ENCODE data around the gene SETDB1. TPM values are rescaled to one million over a fixed set of nuclear protein-coding genes. Genes with fewer than 3 reads are reported as not detected.
A peak's percentile ranks its signal among the peaks of the same experiment; 100 is the strongest.

Gene SETDB1
- total and polyA plus RNA-seq, 2 of the 13 experiments (the other 11 are each of a cell fraction or from before 2014, with no cell fraction given) = 33.1 to 34.6 TPM

DNA sequence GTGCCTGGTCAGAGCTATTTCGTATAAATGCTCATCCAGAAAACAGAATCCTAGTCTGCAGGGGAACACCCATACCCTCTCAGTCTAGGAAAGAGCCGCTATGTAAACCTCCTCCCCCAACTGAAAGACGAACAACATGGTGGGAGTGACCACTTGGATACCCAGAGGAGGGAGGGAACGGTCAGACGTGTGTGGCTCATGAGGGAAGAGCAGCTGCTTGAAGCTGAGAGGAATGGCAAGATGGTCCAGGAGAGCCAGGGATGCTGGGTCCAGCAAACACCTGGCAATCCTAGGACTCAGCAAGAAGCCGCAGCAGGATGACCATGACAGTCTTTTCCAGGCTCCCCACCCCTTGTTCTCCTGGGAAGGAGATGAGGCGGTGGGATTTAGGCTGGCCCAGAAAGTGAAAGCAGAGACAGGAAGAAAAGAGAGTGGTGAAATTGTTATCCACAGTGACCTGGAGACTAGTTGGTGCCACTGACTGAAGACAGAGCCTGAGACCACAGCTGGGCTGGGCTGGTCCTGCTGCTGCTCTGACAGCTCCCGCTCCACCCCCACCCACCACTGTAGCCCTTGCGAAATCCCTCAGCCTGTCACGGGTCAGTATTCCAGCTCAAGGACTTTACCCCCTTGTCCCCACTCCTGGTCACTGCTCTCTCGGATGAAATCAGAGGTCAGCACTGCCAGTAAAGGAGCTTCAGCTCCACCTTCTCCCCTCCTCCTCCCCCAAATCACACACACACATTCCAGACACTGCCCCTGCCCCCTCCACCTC is 44.8 kb downstream of the SETDB1 start (continued):
- TF ChIP-seq, protein P1, sequence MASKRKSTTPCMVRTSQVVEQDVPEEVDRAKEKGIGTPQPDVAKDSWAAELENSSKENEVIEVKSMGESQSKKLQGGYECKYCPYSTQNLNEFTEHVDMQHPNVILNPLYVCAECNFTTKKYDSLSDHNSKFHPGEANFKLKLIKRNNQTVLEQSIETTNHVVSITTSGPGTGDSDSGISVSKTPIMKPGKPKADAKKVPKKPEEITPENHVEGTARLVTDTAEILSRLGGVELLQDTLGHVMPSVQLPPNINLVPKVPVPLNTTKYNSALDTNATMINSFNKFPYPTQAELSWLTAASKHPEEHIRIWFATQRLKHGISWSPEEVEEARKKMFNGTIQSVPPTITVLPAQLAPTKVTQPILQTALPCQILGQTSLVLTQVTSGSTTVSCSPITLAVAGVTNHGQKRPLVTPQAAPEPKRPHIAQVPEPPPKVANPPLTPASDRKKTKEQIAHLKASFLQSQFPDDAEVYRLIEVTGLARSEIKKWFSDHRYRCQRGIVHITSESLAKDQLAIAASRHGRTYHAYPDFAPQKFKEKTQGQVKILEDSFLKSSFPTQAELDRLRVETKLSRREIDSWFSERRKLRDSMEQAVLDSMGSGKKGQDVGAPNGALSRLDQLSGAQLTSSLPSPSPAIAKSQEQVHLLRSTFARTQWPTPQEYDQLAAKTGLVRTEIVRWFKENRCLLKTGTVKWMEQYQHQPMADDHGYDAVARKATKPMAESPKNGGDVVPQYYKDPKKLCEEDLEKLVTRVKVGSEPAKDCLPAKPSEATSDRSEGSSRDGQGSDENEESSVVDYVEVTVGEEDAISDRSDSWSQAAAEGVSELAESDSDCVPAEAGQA (IDR thresholded peaks at IDR 0.05; ENCODE audit: low read depth) = 0 out of 2 replicates have a peak, but pooled peaks have one; percentile 53
- TF ChIP-seq, protein P1 (CRISPR knock-in tag; IDR thresholded peaks at IDR 0.05; ENCODE audit: borderline replicate concordance) = no peak
- TF ChIP-seq ZNF343 (CRISPR knock-in tag; IDR thresholded peaks at IDR 0.05) = 0 out of 2 replicates have a peak, but pooled peaks have one; percentile 22
- TF ChIP-seq RFXAP (CRISPR knock-in tag; IDR thresholded peaks at IDR 0.05; ENCODE audit: borderline replicate concordance) = peak; percentile 43; the same call in 1 of the 2 replicates
- 0 out of 2 replicates have a peak, but pooled peaks have one; percentile 47 for TF ChIP-seq PPARG (CRISPR knock-in tag; conservative IDR thresholded peaks at IDR 0.05)
- peak; percentile 39; the same call in 1 of the 2 replicates for TF ChIP-seq SRF (IDR thresholded peaks at IDR 0.05; ENCODE audit: low read depth, low read length)
- TF ChIP-seq, protein P2, sequence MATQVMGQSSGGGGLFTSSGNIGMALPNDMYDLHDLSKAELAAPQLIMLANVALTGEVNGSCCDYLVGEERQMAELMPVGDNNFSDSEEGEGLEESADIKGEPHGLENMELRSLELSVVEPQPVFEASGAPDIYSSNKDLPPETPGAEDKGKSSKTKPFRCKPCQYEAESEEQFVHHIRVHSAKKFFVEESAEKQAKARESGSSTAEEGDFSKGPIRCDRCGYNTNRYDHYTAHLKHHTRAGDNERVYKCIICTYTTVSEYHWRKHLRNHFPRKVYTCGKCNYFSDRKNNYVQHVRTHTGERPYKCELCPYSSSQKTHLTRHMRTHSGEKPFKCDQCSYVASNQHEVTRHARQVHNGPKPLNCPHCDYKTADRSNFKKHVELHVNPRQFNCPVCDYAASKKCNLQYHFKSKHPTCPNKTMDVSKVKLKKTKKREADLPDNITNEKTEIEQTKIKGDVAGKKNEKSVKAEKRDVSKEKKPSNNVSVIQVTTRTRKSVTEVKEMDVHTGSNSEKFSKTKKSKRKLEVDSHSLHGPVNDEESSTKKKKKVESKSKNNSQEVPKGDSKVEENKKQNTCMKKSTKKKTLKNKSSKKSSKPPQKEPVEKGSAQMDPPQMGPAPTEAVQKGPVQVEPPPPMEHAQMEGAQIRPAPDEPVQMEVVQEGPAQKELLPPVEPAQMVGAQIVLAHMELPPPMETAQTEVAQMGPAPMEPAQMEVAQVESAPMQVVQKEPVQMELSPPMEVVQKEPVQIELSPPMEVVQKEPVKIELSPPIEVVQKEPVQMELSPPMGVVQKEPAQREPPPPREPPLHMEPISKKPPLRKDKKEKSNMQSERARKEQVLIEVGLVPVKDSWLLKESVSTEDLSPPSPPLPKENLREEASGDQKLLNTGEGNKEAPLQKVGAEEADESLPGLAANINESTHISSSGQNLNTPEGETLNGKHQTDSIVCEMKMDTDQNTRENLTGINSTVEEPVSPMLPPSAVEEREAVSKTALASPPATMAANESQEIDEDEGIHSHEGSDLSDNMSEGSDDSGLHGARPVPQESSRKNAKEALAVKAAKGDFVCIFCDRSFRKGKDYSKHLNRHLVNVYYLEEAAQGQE (IDR thresholded peaks at IDR 0.05; ENCODE audit: borderline replicate concordance in 1 of 2, low read depth in 1 of 2, low read length in 2 of 2) = peak in 1 of 2 experiments; percentile 57; a peak in 1 of 4 replicates
- peak; percentile 95 for TF ChIP-seq LCORL (IDR thresholded peaks at IDR 0.05)
- TF ChIP-seq LCORL (CRISPR knock-in tag; IDR thresholded peaks at IDR 0.05) = peak; percentile 93
- no peak for TF ChIP-seq MATR3 (CRISPR knock-in tag; IDR thresholded peaks at IDR 0.05)
- TF ChIP-seq TBX3 (IDR thresholded peaks at IDR 0.05; ENCODE audit: borderline replicate concordance) = peak; percentile 80; the same call in 1 of the 2 replicates
